D721Med (cell line): ENCODE data around the gene MITD1.
"Not testable (repeated sequence)": the region's sequence is repeated elsewhere in the genome, so short reads cannot be mapped to it uniquely, and the experiment has no call there.

Experiments
- DNase-seq: peaks from one replicate; pipeline ENCODE4 v3.0.0; 2011; ENCODE audit warnings: low spot score; ENCODE audit not compliant: insufficient read length
- FAIRE-seq: peaks from 2 replicates; lab custom pipeline; 2011; peaks lifted over from hg19 to GRCh38; lab: Jason Lieb, UNC
- TF ChIP-seq, protein P1 (sequence below): IDR thresholded peaks from 2 replicates; pipeline ENCODE4 v1.5.1; 2012; ENCODE audit warnings: mild to moderate bottlenecking, control low read depth; ENCODE audit not compliant: insufficient read depth; ENCODE audit errors: missing control alignments

MITD1 gene

GRCh38 chr2:99198103-99198841 lies 17.4 kb upstream of the MITD1 start:
- TF ChIP-seq, protein P1, sequence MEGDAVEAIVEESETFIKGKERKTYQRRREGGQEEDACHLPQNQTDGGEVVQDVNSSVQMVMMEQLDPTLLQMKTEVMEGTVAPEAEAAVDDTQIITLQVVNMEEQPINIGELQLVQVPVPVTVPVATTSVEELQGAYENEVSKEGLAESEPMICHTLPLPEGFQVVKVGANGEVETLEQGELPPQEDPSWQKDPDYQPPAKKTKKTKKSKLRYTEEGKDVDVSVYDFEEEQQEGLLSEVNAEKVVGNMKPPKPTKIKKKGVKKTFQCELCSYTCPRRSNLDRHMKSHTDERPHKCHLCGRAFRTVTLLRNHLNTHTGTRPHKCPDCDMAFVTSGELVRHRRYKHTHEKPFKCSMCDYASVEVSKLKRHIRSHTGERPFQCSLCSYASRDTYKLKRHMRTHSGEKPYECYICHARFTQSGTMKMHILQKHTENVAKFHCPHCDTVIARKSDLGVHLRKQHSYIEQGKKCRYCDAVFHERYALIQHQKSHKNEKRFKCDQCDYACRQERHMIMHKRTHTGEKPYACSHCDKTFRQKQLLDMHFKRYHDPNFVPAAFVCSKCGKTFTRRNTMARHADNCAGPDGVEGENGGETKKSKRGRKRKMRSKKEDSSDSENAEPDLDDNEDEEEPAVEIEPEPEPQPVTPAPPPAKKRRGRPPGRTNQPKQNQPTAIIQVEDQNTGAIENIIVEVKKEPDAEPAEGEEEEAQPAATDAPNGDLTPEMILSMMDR, result no peak
- FAIRE-seq (no peak), DNase-seq (no peak)

DNA sequence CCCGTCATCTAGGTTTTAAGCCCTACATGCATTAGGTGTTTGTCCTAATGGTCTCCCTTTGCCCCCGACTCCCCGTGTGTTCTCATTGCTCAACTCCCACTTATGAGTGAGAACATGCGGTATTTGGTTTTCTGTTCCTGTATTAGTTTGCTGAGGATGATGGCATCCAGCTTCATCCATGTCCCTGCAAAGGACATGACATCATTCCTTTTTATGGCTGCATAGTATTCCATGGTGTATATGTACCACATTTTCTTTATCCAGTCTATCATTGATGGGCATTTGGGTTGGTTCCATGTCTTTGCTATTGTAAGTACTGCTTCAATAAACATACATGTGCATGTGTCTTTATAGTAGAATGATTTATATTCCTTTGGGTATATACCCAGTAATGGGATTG lies 11.5 kb upstream of the MITD1 start:
- FAIRE-seq, DNase-seq: not testable (repeated sequence)

DNA sequence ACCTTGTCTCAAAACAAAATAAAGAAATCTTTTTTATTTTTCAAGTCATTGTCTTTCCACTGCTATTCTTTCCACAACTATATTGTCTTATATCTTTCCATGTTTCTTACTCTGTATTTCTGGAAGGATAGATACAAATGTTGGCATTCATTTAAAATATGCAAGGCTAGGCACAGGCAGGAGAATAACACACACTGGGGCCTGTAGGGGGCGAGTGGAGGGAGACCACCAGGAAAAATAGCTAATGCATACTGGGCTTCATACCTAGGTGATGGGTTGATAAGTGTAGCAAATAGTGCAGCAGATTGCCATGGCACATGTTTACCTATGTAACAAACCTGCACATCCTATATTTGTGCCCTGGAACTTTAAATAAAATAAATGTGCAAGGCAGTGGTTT lies 9.7 kb upstream of the MITD1 start:
- DNase-seq (no peak), FAIRE-seq (no peak)
- TF ChIP-seq, protein P1, result no peak

DNA sequence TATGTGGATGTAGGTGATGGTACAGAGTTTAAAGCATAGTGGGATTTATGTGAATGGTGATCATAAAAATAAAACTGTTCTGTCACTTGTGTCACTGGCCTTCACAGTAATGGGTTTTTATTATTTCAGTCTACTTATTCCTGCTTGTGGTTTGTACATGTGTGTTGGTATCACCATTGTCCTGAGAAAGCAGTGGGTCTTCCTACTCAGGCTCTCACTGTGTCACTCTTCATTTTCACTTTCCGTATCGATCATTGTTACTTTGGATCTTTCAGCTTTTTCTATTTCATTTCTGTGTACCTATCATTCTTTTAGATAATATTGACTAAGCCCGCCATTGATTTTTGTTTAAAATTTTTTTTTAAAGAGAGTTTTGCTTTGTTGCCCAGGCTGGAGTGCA lies 7.5 kb upstream of the MITD1 start:
- TF ChIP-seq, protein P1, result no peak
- FAIRE-seq (no peak), DNase-seq (no peak)

- no peak for FAIRE-seq
- TF ChIP-seq, protein P1, result no peak
Observed at GRCh38 chr2:99187011-99187410, 6.2 kb upstream of the MITD1 start.

GRCh38 chr2:99184811-99185210 lies 4.0 kb upstream of the MITD1 start:
- DNase-seq (no peak), FAIRE-seq (no peak)
- TF ChIP-seq, protein P1, result no peak

More at GRCh38 chr2:99187011-99187410, 6.2 kb upstream of the MITD1 start:
- DNase-seq, result no peak

DNA sequence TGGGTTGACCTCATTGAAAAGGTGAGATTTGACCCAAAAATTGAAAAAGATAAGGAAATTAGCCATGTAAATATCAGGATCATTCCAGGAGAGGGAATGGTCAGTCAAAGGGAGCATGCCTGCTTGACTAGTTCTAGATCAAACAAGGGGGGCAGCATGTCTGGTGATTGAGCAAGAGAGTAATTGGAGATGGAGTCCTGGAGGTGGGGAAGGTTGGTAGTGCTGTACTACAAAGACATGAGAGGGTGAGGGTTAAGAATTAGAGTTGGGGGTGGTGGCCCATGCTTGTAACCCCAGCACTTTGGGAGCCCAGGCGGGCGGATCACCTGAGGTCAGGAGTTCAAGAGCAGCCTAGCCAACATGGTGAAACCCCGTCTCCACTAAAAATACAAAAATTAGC lies 2.2 kb upstream of the MITD1 start:
- FAIRE-seq (no peak), DNase-seq (no peak)
- TF ChIP-seq, protein P1, result no peak
